GM23338 (cell line): ENCODE measurements around the gene FEN1. TPM values are rescaled to one million over a fixed set of nuclear protein-coding genes. Genes with fewer than 3 reads are reported as not detected.

Experiments
- ATAC-seq: fragments of 200-7000 bp; cut with Tn5 transposase; 3 replicates; pipeline ENCODE4 v1.9.1; 2020
- DNase-seq: peaks from one replicate; pipeline ENCODE4 v3.0.0-alpha.2; 2015; ENCODE audit warnings: low spot score
- H2AFZ ChIP-seq: fragments of 200-600 bp; sonication (generic); 2 replicates; pipeline ENCODE4 v1.8.0; 2016; ENCODE audit warnings: antibody characterized with exemption, mild to moderate bottlenecking, moderate library complexity
- H3F3A ChIP-seq: fragments of 200-600 bp; sonication (generic); replicated peaks from 2 replicates; pipeline ENCODE4 v1.8.0; 2017; ENCODE audit warnings: antibody characterized with exemption, mixed run types, low read depth
- H3K27ac ChIP-seq: fragments of 200-600 bp; sonication (generic); 2 replicates; pipeline ENCODE4 v1.6.1; 2016; ENCODE audit warnings: low read depth
- H3K27me3 ChIP-seq: fragments of 200-600 bp; sonication (generic); 2 replicates; pipeline ENCODE4 v1.8.0; 2016; ENCODE audit warnings: mild to moderate bottlenecking, mixed run types, moderate library complexity; ENCODE audit not compliant: insufficient read depth
- H3K36me3 ChIP-seq: fragments of 200-600 bp; sonication (generic); 2 replicates; pipeline ENCODE4 v1.8.0; 2016; ENCODE audit warnings: mild to moderate bottlenecking; ENCODE audit not compliant: insufficient read depth
- H3K4me1 ChIP-seq: fragments of 200-600 bp; sonication (generic); 2 replicates; pipeline ENCODE4 v1.8.0; 2016; ENCODE audit warnings: mild to moderate bottlenecking, moderate library complexity; ENCODE audit not compliant: insufficient read depth
- H3K4me2 ChIP-seq: fragments of 200-600 bp; sonication (generic); 2 replicates; pipeline ENCODE4 v1.7.1; 2017; ENCODE audit warnings: mixed run types
- H3K4me3 ChIP-seq: fragments of 200-600 bp; sonication (generic); 2 replicates; pipeline ENCODE4 v1.6.1; 2016; ENCODE audit warnings: mixed run types
- H3K79me2 ChIP-seq: fragments of 200-600 bp; sonication (generic); replicated peaks from 2 replicates; pipeline ENCODE4 v1.8.0; 2017; ENCODE audit warnings: mild to moderate bottlenecking; ENCODE audit not compliant: insufficient read depth
- H3K9me2 ChIP-seq: fragments of 200-600 bp; sonication (generic); 2 replicates; pipeline ENCODE4 v1.8.0; 2017; ENCODE audit not compliant: insufficient read depth
- H4K20me1 ChIP-seq: fragments of 200-600 bp; sonication (generic); replicated peaks from 2 replicates; pipeline ENCODE4 v1.8.0; 2017; ENCODE audit warnings: mild to moderate bottlenecking; ENCODE audit not compliant: insufficient read depth
- H3K27ac Mint-ChIP-seq: 2 replicates; pipeline ENCODE4 v1.8.0; 2020; ENCODE audit warnings: inconsistent platforms, mild to moderate bottlenecking, moderate library complexity, mixed read lengths
- H3K27me3 Mint-ChIP-seq: 3 replicates; pipeline ENCODE4 v1.8.0; 2022; ENCODE audit warnings: low read depth, mild to moderate bottlenecking, moderate library complexity, mixed read lengths, inconsistent platforms; ENCODE audit not compliant: insufficient read depth, poor library complexity
- H3K36me3 Mint-ChIP-seq: 3 replicates; pipeline ENCODE4 v1.8.0; 2021; ENCODE audit warnings: low read depth, mild to moderate bottlenecking, inconsistent platforms, moderate library complexity, mixed read lengths
- H3K4me1 Mint-ChIP-seq: 3 replicates; pipeline ENCODE4 v1.8.0; 2020; ENCODE audit warnings: mild to moderate bottlenecking, inconsistent platforms, mixed read lengths
- H3K4me3 Mint-ChIP-seq: 3 replicates; pipeline ENCODE4 v1.8.0; 2021; ENCODE audit warnings: moderate library complexity, mild to moderate bottlenecking, inconsistent platforms, mixed read lengths
- H3K9me3 Mint-ChIP-seq: 3 replicates; pipeline ENCODE4 v1.8.0; 2020; ENCODE audit warnings: moderate library complexity, mild to moderate bottlenecking, inconsistent platforms, mixed read lengths
- CTCF ChIP-seq, 2 experiments: fragments of 200-600 bp in 1 of 2; sonication (generic) in 1 of 2; conservative IDR thresholded peaks; 2 replicates each; pipeline versions ENCODE4 v1.5.1 to v1.6.1; 2016 to 2017; ENCODE audit warnings: antibody characterized with exemption in 2 of 2, low read depth in 2 of 2, mild to moderate bottlenecking in 2 of 2, moderate library complexity in 1 of 2
- ETS1 ChIP-seq: IDR thresholded peaks from 2 replicates; pipeline ENCODE4 v1.6.1; 2016; ENCODE audit warnings: antibody characterized with exemption
- EZH2phosphoT487 ChIP-seq: fragments of 200-600 bp; sonication (generic); IDR thresholded peaks from one replicate; pipeline ENCODE4 v1.8.1; 2018; ENCODE audit warnings: antibody characterized with exemption; ENCODE audit not compliant: unreplicated experiment
- JUNB ChIP-seq: IDR thresholded peaks from one replicate; pipeline ENCODE4 v1.6.1; 2016; ENCODE audit warnings: antibody characterized with exemption; ENCODE audit not compliant: unreplicated experiment
- NANOG ChIP-seq: IDR thresholded peaks from 2 replicates; pipeline ENCODE4 v1.6.1; 2016; ENCODE audit warnings: antibody characterized with exemption, borderline replicate concordance
- REST ChIP-seq: IDR thresholded peaks from one replicate; pipeline ENCODE4 v1.6.1; 2018; ENCODE audit warnings: antibody characterized with exemption; ENCODE audit not compliant: unreplicated experiment
- ZNF331 ChIP-seq: fragments of 250-450 bp; sonication (Bioruptor Pico); IDR thresholded peaks from 2 replicates; pipeline ENCODE4 v1.5.0; 2020; ENCODE audit warnings: low read depth, mild to moderate bottlenecking, moderate library complexity
- ZNF462 ChIP-seq: fragments of 250-450 bp; sonication (Bioruptor Pico); IDR thresholded peaks from 2 replicates; pipeline ENCODE4 v1.5.0; 2020; ENCODE audit warnings: mild to moderate bottlenecking, moderate library complexity
- polyA plus RNA-seq: library from polyadenylated mRNA; unstranded; fragments of >200 nt; fragmentation: Nextera tagmentation; extraction: Ambion mirVana; gene quantifications from 2 replicates; pipeline ENCODE4 v1.2.1, GENCODE V29; 2016
- total RNA-seq: library from RNA; depleted of rRNA; stranded (reverse); fragments of >200 nt; shearing (Covaris generic); gene quantifications from 2 replicates; pipeline ENCODE4 v1.2.3, GENCODE V29; 2014

FEN1 gene
- total and polyA plus RNA-seq, 2 experiments from 2014 or later = 85.1 to 89.0 TPM

DNA sequence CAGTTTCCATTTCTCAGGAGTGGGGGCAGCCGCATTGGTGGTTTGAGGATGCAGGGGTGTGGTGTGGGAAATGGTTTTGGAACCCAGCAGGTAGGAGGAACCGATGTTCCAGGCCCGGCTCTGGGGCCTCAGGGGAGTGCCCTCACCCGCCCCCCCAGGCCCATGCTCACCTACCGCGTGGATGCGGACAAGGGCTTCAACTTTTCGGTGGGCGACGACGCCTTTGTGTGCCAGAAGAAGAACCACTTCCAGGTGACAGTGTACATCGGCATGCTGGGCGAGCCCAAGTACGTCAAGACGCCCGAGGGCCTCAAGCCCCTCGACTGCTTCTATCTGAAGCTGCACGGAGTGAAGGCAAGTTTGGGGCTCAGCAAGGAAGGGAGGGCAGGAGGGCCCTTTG, 18.9 kb upstream of the FEN1 start:
- no peak for DNase-seq
- Mint-ChIP-seq H3K9me3 (0 out of 3 replicates have a peak, but pooled peaks cover 3% of the 10 kb centered on the region), H3K27ac (no peak overlapping the region), H3K27me3 (peaks cover 8% of the 10 kb centered on the region), H3K4me1 (peaks cover 27% of the 10 kb centered on the region), H3K36me3 (peaks cover 3% of the 10 kb centered on the region; the same call in 1 of the 3 replicates), H3K4me3 (no peak overlapping the region)
- no peaks in the 10 kb centered on the region for H3K9me2 ChIP-seq
- TF ChIP-seq JUNB (no peak), REST (no peak), NANOG (no peak), ETS1 (no peak)
- H3K4me2 ChIP-seq = no peak overlapping the region
- H3K79me2 ChIP-seq = no peaks in the 10 kb centered on the region
- H4K20me1 ChIP-seq = no peaks in the 10 kb centered on the region
- no peaks in the 10 kb centered on the region for H3K36me3 ChIP-seq
- H3F3A ChIP-seq = 0 out of 2 replicates have a peak, but pooled peaks cover 2% of the 10 kb centered on the region
- no peak overlapping the region for H2AFZ ChIP-seq
- H3K27ac ChIP-seq = no peak overlapping the region
- H3K4me1 ChIP-seq = peaks cover 6% of the 10 kb centered on the region
- no peaks in the 10 kb centered on the region for H3K27me3 ChIP-seq
- ATAC-seq = no peak
- no peak overlapping the region for H3K4me3 ChIP-seq

GRCh38 chr11:61774411-61774810, 18.3 kb upstream of the FEN1 start:
- H3K27ac ChIP-seq = no peak overlapping the region
- DNase-seq (no peak), ATAC-seq (no peak)
- Mint-ChIP-seq H3K36me3 (peaks cover 3% of the 10 kb centered on the region; the same call in 1 of the 3 replicates), H3K4me3 (no peak overlapping the region; the same call in 2 of the 3 replicates), H3K9me3 (0 out of 3 replicates have a peak, but pooled peaks cover 3% of the 10 kb centered on the region), H3K27ac (no peak overlapping the region), H3K4me1 (peaks cover 27% of the 10 kb centered on the region), H3K27me3 (peaks cover 8% of the 10 kb centered on the region)
- H3F3A ChIP-seq = 0 out of 2 replicates have a peak, but pooled peaks cover 2% of the 10 kb centered on the region
- H3K4me2 ChIP-seq = no peak overlapping the region
- no peaks in the 10 kb centered on the region for H4K20me1 ChIP-seq
- no peaks in the 10 kb centered on the region for H3K9me2 ChIP-seq
- no peaks in the 10 kb centered on the region for H3K79me2 ChIP-seq
- H3K4me3 ChIP-seq = no peak overlapping the region
- H3K27me3 ChIP-seq = no peaks in the 10 kb centered on the region
- peaks cover 6% of the 10 kb centered on the region for H3K4me1 ChIP-seq
- no peak for TF ChIP-seq CTCF (conservative IDR thresholded peaks at IDR 0.05; ENCODE audit: low read depth in 2 of 2)
- no peak for TF ChIP-seq ZNF462 (CRISPR knock-in tag)
- TF ChIP-seq ZNF331 (CRISPR knock-in tag) = no peak
- no peak for TF ChIP-seq EZH2phosphoT487
- H3K36me3 ChIP-seq = no peaks in the 10 kb centered on the region
- no peak overlapping the region for H2AFZ ChIP-seq
